ENCODE results near the gene CROCC2.
A peak's percentile ranks its signal among the peaks of the same experiment; 100 is the strongest.

The CROCC2 gene

DNA sequence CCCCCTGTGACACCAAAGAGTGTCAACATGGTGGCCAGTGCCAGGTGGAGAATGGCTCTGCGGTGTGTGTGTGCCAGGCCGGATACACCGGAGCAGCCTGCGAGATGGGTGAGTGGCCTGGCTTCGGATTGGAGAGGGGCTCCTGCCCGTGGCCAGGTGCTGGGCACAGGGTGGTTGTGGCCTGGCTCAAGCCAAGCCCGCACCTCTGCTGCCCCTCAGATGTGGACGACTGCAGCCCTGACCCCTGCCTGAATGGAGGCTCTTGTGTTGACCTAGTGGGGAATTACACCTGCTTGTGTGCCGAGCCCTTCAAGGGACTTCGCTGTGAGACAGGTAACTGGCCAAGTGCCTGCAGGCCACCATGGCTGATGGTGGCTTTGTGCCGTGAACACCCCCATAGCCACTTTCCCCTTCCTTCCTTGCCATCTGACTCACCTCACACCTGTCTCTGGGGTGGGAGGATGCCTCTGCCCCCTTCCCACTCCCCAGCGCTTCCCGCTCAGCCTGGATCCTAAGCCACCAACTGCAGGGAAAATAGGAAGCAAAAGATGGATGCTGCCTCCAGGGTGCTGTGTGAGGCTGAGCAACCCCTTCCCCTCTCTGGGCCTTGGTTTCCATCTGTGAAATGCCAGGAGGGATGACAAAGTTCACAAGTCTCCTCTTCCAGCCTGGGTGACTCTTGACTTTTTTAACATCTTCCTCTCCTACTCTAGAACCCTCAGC is 134.1 kb downstream of the CROCC2 start:
- Histone ChIP-seq H3K4me2 (peak overlapping the region; percentile 80), H3K36me3 (no peaks in the 10 kb centered on the region), H3K9me3 (peaks cover 10% of the 10 kb centered on the region), H3K4me3 (no peak overlapping the region), H3K27me3 (peaks cover 16% of the 10 kb centered on the region), H3K27ac (no peak overlapping the region), H3K9ac (no peak overlapping the region), H4K20me1 (0 out of 2 replicates have a peak, but pooled peaks cover 10% of the 10 kb centered on the region), H3K4me1 (peaks cover 61% of the 10 kb centered on the region)
- no peak for TF ChIP-seq Cebpa-rat (IDR thresholded peaks at IDR 0.05)

DNA sequence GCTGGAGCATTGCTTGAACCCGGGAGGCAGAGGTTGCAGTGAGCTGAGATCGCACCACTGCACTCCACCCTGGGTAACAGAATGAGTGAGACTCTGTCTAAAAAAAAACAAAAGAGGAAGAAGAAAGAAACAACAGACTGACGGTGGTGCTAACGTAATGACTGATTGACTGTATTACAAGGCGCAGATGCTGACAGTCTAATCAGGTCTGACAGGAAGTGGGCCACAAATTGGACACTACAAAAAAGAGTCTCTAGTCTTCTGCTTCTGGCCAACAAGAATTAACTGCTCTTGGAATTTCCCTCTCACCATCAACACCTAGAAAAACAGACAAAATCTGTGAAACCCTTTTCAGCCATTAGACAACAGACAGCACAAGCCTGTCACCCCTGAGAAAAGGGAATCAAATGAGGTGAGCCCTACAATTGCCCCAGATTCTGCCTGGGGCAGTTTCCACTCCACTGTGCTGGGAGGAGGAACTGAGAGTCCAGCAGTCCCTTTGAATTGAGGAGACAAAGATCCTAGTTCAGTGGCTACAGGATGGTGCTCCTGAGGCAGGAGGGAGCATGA is 135.5 kb downstream of the CROCC2 start:
- TF ChIP-seq Cebpa-rat (IDR thresholded peaks at IDR 0.05): no peak
- H3K4me3 ChIP-seq: no peak overlapping the region
- H3K9ac ChIP-seq: no peak overlapping the region
- peak overlapping the region; percentile 31; the same call in 1 of the 2 replicates for H3K27ac ChIP-seq
- H3K9me3 ChIP-seq: peaks cover 10% of the 10 kb centered on the region
- H3K4me2 ChIP-seq: peak overlapping the region; percentile 80
- no peaks in the 10 kb centered on the region for H3K36me3 ChIP-seq
- H3K4me1 ChIP-seq: peaks cover 51% of the 10 kb centered on the region
- peaks cover 10% of the 10 kb centered on the region for H3K27me3 ChIP-seq
- 0 out of 2 replicates have a peak, but pooled peaks cover 9% of the 10 kb centered on the region for H4K20me1 ChIP-seq

Data from BLaER1 (cell line).